Endothelial cell of umbilical vein (primary cell): ENCODE results near the gene CNTN5. TPM values are rescaled to one million over a fixed set of nuclear protein-coding genes. Genes with fewer than 3 reads are reported as not detected.

Experiments
- BruUV-seq: library from RNA; stranded (reverse); fragments of 400-500 nt; replicated peaks from 2 replicates; lab custom pipeline; 2021; lab: Mats Ljungman, UMichigan
- CTCF ChIA-PET: fragments of 300-600, 350-600 bp; sonication (Branson Sonifier 250); formaldehyde crosslinking; loops from one replicate; lab custom pipeline; 2021; ENCODE audit warnings: antibody characterized with exemption, inconsistent platforms; lab: Charles Lee
- POLR2A ChIA-PET: fragments of 300-600, 350-600 bp; sonication (Branson Sonifier 250); formaldehyde crosslinking; loops from one replicate; lab custom pipeline; 2021; ENCODE audit warnings: antibody characterized with exemption, inconsistent platforms; lab: Charles Lee
- DNase-seq: peaks from one replicate; pipeline ENCODE4 v3.0.0-alpha.2; 2011; ENCODE audit warnings: low read depth, low spot score
- FAIRE-seq: peaks from 2 replicates; lab custom pipeline; 2011; peaks lifted over from hg19 to GRCh38; lab: Jason Lieb, UNC
- H2AFZ ChIP-seq: 2 replicates; pipeline ENCODE4 v1.6.0; 2012; ENCODE audit warnings: low read depth, low read length, control low read depth, inconsistent platforms
- H3K27ac ChIP-seq: 2 replicates; pipeline ENCODE4 v1.5.1; 2011; ENCODE audit warnings: low read depth, mild to moderate bottlenecking, control low read depth, low read length, moderate library complexity; ENCODE audit not compliant: insufficient read depth
- H3K27me3 ChIP-seq, 2 experiments: 2 replicates each; pipeline versions ENCODE4 v1.6.0 to v1.6.1; 2011; ENCODE audit warnings: low read length in 2 of 2, mixed read lengths in 1 of 2; ENCODE audit not compliant: control insufficient read depth in 2 of 2, insufficient read depth in 2 of 2
- H3K36me3 ChIP-seq, 2 experiments: 2 replicates in 1 of 2; 3 replicates in 1 of 2; pipeline ENCODE4 v1.5.1; 2011; ENCODE audit warnings: low read length in 2 of 2, mild to moderate bottlenecking in 1 of 2, moderate library complexity in 1 of 2; ENCODE audit not compliant: control insufficient read depth in 2 of 2, insufficient read depth in 2 of 2; ENCODE audit errors: extremely low read depth in 1 of 2
- H3K4me1 ChIP-seq: 3 replicates; pipeline ENCODE4 v1.5.1; 2011; ENCODE audit warnings: mild to moderate bottlenecking, low read length; ENCODE audit not compliant: control insufficient read depth, insufficient read depth; ENCODE audit errors: extremely low read depth
- H3K4me2 ChIP-seq: 2 replicates; pipeline ENCODE4 v1.6.1; 2011; ENCODE audit warnings: low read length, control low read depth, mixed read lengths; ENCODE audit not compliant: insufficient read depth
- H3K4me3 ChIP-seq, 3 experiments: fragments of 200-600 bp in 1 of 3; sonication (generic), shearing (Covaris generic) in 1 of 3; replicated peaks in 1 of 3; 2 replicates each; pipeline ENCODE4 v1.5.1; 2011 to 2016; ENCODE audit warnings: control low read depth in 3 of 3, low read length in 3 of 3, mild to moderate bottlenecking in 2 of 3, inconsistent platforms in 1 of 3, low read depth in 1 of 3, moderate library complexity in 1 of 3; ENCODE audit not compliant: insufficient read depth in 1 of 3
- H3K79me2 ChIP-seq: 2 replicates; pipeline ENCODE4 v1.6.0; 2012; ENCODE audit warnings: low read length, inconsistent platforms; ENCODE audit not compliant: control insufficient read depth, insufficient read depth
- H3K9ac ChIP-seq: replicated peaks from 2 replicates; pipeline ENCODE3; 2011; ENCODE audit warnings: low read length, control low read depth; ENCODE audit not compliant: insufficient read depth; ENCODE audit errors: extremely low read depth
- H3K9me1 ChIP-seq: replicated peaks from 3 replicates; pipeline ENCODE4 v1.6.0; 2011; ENCODE audit warnings: mild to moderate bottlenecking, low read length; ENCODE audit not compliant: control insufficient read depth, insufficient read depth; ENCODE audit errors: extremely low read depth
- H3K9me3 ChIP-seq: replicated peaks from 2 replicates; pipeline ENCODE4 v1.5.1; 2012; ENCODE audit warnings: low read length, inconsistent platforms; ENCODE audit not compliant: control insufficient read depth, insufficient read depth
- H4K20me1 ChIP-seq: replicated peaks from 2 replicates; pipeline ENCODE3; 2011; ENCODE audit warnings: mild to moderate bottlenecking, low read length; ENCODE audit not compliant: control insufficient read depth, insufficient read depth; ENCODE audit errors: extremely low read depth
- EZH2 ChIP-seq: IDR thresholded peaks from 2 replicates; pipeline ENCODE4 v1.6.1; 2012; ENCODE audit warnings: borderline replicate concordance, low read depth, mild to moderate bottlenecking, moderate library complexity, low read length, inconsistent platforms; ENCODE audit not compliant: severe bottlenecking
- FOS ChIP-seq: IDR thresholded peaks from 2 replicates; pipeline ENCODE4 v1.6.1; 2011; ENCODE audit warnings: mild to moderate bottlenecking, low read length, moderate library complexity, borderline replicate concordance; ENCODE audit not compliant: insufficient read depth
- GATA2 ChIP-seq: IDR thresholded peaks from 2 replicates; pipeline ENCODE4 v1.7.0; 2011; ENCODE audit warnings: low read depth, mild to moderate bottlenecking, moderate library complexity, mixed read lengths, low read length; ENCODE audit not compliant: insufficient read length, insufficient read depth
- JUN ChIP-seq: IDR thresholded peaks from 2 replicates; pipeline ENCODE4 v1.6.1; 2011; ENCODE audit warnings: borderline replicate concordance, low read depth; ENCODE audit not compliant: insufficient read length, insufficient read depth
- MYC ChIP-seq: IDR thresholded peaks from one replicate; pipeline ENCODE4 v1.6.1; 2011; ENCODE audit warnings: mild to moderate bottlenecking, low read depth, low read length
- POLR2A ChIP-seq: IDR thresholded peaks from 2 replicates; pipeline ENCODE4 v1.6.1; 2012; ENCODE audit warnings: low read depth, mild to moderate bottlenecking, control low read depth, low read length
- POLR2AphosphoS5 ChIP-seq: IDR thresholded peaks from 2 replicates; pipeline ENCODE4 v1.6.1; 2012; ENCODE audit warnings: low read depth, mild to moderate bottlenecking, control low read depth, low read length, moderate library complexity; ENCODE audit not compliant: insufficient read depth
- dilution Hi-C: fragments of 300-500 bp; cut with MboI; formaldehyde crosslinking; loops from one replicate; pipeline ENCODE4 v1.15.0; 2019; ENCODE audit warnings: low sequenced_read_pairs; ENCODE audit not compliant: extremely low pct_ligation_motif_present
- intact Hi-C: fragments of 100-400 bp; cut with micrococcal nuclease; formaldehyde crosslinking; loops from one replicate; pipeline ENCODE4 v1.10.0; 2022
- polyA plus RNA-seq, 4 experiments: library from polyadenylated mRNA; depleted of rRNA in 3 of 4; stranded (reverse) in 3 of 4; unstranded in 1 of 4; fragments of >200 nt; gene quantifications; 2 replicates each; pipeline versions ENCODE4 v1.2.1 to v1.2.3, GENCODE V29; 2011 to 2012; ENCODE audit warnings: missing spikeins in 1 of 4
- total RNA-seq: library from RNA; stranded (reverse); gene quantifications from 2 replicates; pipeline ENCODE4 v1.2.3, GENCODE V29; 2021
- TF ChIP-seq, protein P1 (sequence below): IDR thresholded peaks from 2 replicates; pipeline ENCODE4 v1.6.1; 2011; ENCODE audit not compliant: insufficient read depth, insufficient read length
- TF ChIP-seq, protein P2 (sequence below), 2 donors: IDR thresholded peaks; 1 replicate in 1 of 2; 2 replicates in 1 of 2; pipeline ENCODE4 v1.5.1; 2011; ENCODE audit warnings: low read length in 2 of 2, mild to moderate bottlenecking in 2 of 2, moderate library complexity in 2 of 2, control low read depth in 1 of 2, inconsistent platforms in 1 of 2, low read depth in 1 of 2; ENCODE audit not compliant: insufficient read depth in 1 of 2; ENCODE audit errors: extremely low read depth in 1 of 2

Gene CNTN5
- total and polyA plus RNA-seq, 2 donors (not counting 3 experiments of a cell fraction or from before 2014, with no cell fraction given) = not detected

DNA sequence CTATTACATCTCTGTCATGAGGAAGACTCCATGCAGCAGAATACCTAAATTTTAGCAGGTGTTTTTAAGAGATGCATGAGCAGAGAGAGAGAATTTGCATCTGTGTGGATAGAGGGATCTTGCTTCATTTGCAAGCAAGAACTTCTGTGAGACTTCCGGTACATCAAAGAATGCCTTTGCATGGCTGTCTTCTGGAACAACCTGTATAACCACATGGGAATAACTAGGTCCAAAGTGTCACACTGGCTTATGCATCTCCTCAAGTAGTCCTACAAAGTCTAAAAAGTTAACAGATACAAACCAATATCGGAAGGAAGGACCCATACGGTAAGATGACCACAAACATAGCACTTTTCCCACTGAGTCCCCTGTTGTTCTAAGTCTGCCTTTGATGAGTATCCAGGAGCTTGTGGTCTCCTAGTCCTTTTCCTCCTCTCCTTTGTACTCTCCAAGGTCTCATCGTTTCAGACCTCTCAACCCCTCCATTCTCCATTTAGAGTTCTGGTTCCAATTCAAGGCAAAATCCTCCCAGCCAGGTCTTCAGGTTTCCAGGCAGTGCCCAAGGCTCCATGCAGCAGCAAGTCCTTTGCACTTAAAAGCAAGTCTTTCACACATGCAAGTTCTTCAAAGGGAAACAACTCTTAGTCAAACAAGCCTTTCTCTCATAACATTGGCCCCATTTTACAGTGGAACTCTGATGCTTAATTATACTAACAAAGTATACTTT, 1084.7 kb downstream of the CNTN5 start:
- Histone ChIP-seq H3K4me1 (no peaks in the 10 kb centered on the region), H3K27me3 (no peaks in the 10 kb centered on the region), H2AFZ (no peak overlapping the region), H3K36me3 (no peaks in the 10 kb centered on the region), H3K4me3 (no peak overlapping the region), H3K27ac (no peak overlapping the region), H4K20me1 (no peaks in the 10 kb centered on the region), H3K9ac (no peak overlapping the region), H3K9me1 (no peaks in the 10 kb centered on the region), H3K4me2 (no peak overlapping the region), H3K9me3 (no peaks in the 10 kb centered on the region), H3K79me2 (no peaks in the 10 kb centered on the region)
- intact Hi-C loops = no loop called here
- no TSS peak for BruUV-seq
- no peak for FAIRE-seq
- POLR2A ChIA-PET = no interaction called here
- TF ChIP-seq, protein P1, sequence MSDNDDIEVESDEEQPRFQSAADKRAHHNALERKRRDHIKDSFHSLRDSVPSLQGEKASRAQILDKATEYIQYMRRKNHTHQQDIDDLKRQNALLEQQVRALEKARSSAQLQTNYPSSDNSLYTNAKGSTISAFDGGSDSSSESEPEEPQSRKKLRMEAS = no peak
- TF ChIP-seq POLR2AphosphoS5 (no peak), MYC (no peak), EZH2 (no peak), GATA2 (no peak), JUN (no peak), POLR2A (no peak), FOS (no peak)
- TF ChIP-seq, protein P2, sequence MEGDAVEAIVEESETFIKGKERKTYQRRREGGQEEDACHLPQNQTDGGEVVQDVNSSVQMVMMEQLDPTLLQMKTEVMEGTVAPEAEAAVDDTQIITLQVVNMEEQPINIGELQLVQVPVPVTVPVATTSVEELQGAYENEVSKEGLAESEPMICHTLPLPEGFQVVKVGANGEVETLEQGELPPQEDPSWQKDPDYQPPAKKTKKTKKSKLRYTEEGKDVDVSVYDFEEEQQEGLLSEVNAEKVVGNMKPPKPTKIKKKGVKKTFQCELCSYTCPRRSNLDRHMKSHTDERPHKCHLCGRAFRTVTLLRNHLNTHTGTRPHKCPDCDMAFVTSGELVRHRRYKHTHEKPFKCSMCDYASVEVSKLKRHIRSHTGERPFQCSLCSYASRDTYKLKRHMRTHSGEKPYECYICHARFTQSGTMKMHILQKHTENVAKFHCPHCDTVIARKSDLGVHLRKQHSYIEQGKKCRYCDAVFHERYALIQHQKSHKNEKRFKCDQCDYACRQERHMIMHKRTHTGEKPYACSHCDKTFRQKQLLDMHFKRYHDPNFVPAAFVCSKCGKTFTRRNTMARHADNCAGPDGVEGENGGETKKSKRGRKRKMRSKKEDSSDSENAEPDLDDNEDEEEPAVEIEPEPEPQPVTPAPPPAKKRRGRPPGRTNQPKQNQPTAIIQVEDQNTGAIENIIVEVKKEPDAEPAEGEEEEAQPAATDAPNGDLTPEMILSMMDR (IDR thresholded peaks at IDR 0.05; ENCODE audit: extremely low read depth in 1 of 2, insufficient read depth in 1 of 2, low read depth in 1 of 2, low read length in 2 of 2) = no peak
- no peak for DNase-seq
- dilution Hi-C loops = no loop called here
- CTCF ChIA-PET = no interaction called here
